GM23338 (cell line): Measurements from ENCODE around the gene PRR19. TPM values are rescaled to one million over a fixed set of nuclear protein-coding genes. Genes with fewer than 3 reads are reported as not detected.

Experiments used
- ATAC-seq: fragments of 200-7000 bp; cut with Tn5 transposase; 3 replicates; pipeline ENCODE4 v1.9.1; 2020
- DNase-seq: peaks from one replicate; pipeline ENCODE4 v3.0.0-alpha.2; 2015; ENCODE audit warnings: low spot score
- H2AFZ ChIP-seq: fragments of 200-600 bp; sonication (generic); 2 replicates; pipeline ENCODE4 v1.8.0; 2016; ENCODE audit warnings: antibody characterized with exemption, mild to moderate bottlenecking, moderate library complexity
- H3F3A ChIP-seq: fragments of 200-600 bp; sonication (generic); replicated peaks from 2 replicates; pipeline ENCODE4 v1.8.0; 2017; ENCODE audit warnings: antibody characterized with exemption, mixed run types, low read depth
- H3K27ac ChIP-seq: fragments of 200-600 bp; sonication (generic); 2 replicates; pipeline ENCODE4 v1.6.1; 2016; ENCODE audit warnings: low read depth
- H3K27me3 ChIP-seq: fragments of 200-600 bp; sonication (generic); 2 replicates; pipeline ENCODE4 v1.8.0; 2016; ENCODE audit warnings: mild to moderate bottlenecking, mixed run types, moderate library complexity; ENCODE audit not compliant: insufficient read depth
- H3K36me3 ChIP-seq: fragments of 200-600 bp; sonication (generic); 2 replicates; pipeline ENCODE4 v1.8.0; 2016; ENCODE audit warnings: mild to moderate bottlenecking; ENCODE audit not compliant: insufficient read depth
- H3K4me1 ChIP-seq: fragments of 200-600 bp; sonication (generic); 2 replicates; pipeline ENCODE4 v1.8.0; 2016; ENCODE audit warnings: mild to moderate bottlenecking, moderate library complexity; ENCODE audit not compliant: insufficient read depth
- H3K4me2 ChIP-seq: fragments of 200-600 bp; sonication (generic); 2 replicates; pipeline ENCODE4 v1.7.1; 2017; ENCODE audit warnings: mixed run types
- H3K4me3 ChIP-seq: fragments of 200-600 bp; sonication (generic); 2 replicates; pipeline ENCODE4 v1.6.1; 2016; ENCODE audit warnings: mixed run types
- H3K79me2 ChIP-seq: fragments of 200-600 bp; sonication (generic); replicated peaks from 2 replicates; pipeline ENCODE4 v1.8.0; 2017; ENCODE audit warnings: mild to moderate bottlenecking; ENCODE audit not compliant: insufficient read depth
- H3K9me2 ChIP-seq: fragments of 200-600 bp; sonication (generic); 2 replicates; pipeline ENCODE4 v1.8.0; 2017; ENCODE audit not compliant: insufficient read depth
- H4K20me1 ChIP-seq: fragments of 200-600 bp; sonication (generic); replicated peaks from 2 replicates; pipeline ENCODE4 v1.8.0; 2017; ENCODE audit warnings: mild to moderate bottlenecking; ENCODE audit not compliant: insufficient read depth
- H3K27ac Mint-ChIP-seq: 2 replicates; pipeline ENCODE4 v1.8.0; 2020; ENCODE audit warnings: inconsistent platforms, mild to moderate bottlenecking, moderate library complexity, mixed read lengths
- H3K27me3 Mint-ChIP-seq: 3 replicates; pipeline ENCODE4 v1.8.0; 2022; ENCODE audit warnings: low read depth, mild to moderate bottlenecking, moderate library complexity, mixed read lengths, inconsistent platforms; ENCODE audit not compliant: insufficient read depth, poor library complexity
- H3K36me3 Mint-ChIP-seq: 3 replicates; pipeline ENCODE4 v1.8.0; 2021; ENCODE audit warnings: low read depth, mild to moderate bottlenecking, inconsistent platforms, moderate library complexity, mixed read lengths
- H3K4me1 Mint-ChIP-seq: 3 replicates; pipeline ENCODE4 v1.8.0; 2020; ENCODE audit warnings: mild to moderate bottlenecking, inconsistent platforms, mixed read lengths
- H3K4me3 Mint-ChIP-seq: 3 replicates; pipeline ENCODE4 v1.8.0; 2021; ENCODE audit warnings: moderate library complexity, mild to moderate bottlenecking, inconsistent platforms, mixed read lengths
- H3K9me3 Mint-ChIP-seq: 3 replicates; pipeline ENCODE4 v1.8.0; 2020; ENCODE audit warnings: moderate library complexity, mild to moderate bottlenecking, inconsistent platforms, mixed read lengths
- CTCF ChIP-seq, 2 experiments: fragments of 200-600 bp in 1 of 2; sonication (generic) in 1 of 2; conservative IDR thresholded peaks; 2 replicates each; pipeline versions ENCODE4 v1.5.1 to v1.6.1; 2016 to 2017; ENCODE audit warnings: antibody characterized with exemption in 2 of 2, low read depth in 2 of 2, mild to moderate bottlenecking in 2 of 2, moderate library complexity in 1 of 2
- EZH2phosphoT487 ChIP-seq: fragments of 200-600 bp; sonication (generic); IDR thresholded peaks from one replicate; pipeline ENCODE4 v1.8.1; 2018; ENCODE audit warnings: antibody characterized with exemption; ENCODE audit not compliant: unreplicated experiment
- JUNB ChIP-seq: IDR thresholded peaks from one replicate; pipeline ENCODE4 v1.6.1; 2016; ENCODE audit warnings: antibody characterized with exemption; ENCODE audit not compliant: unreplicated experiment
- ZNF114 ChIP-seq: fragments of 250-450 bp; sonication (Bioruptor Pico); IDR thresholded peaks from 2 replicates; pipeline ENCODE4 v1.5.0; 2020; ENCODE audit warnings: mild to moderate bottlenecking, moderate library complexity
- ZNF462 ChIP-seq: fragments of 250-450 bp; sonication (Bioruptor Pico); IDR thresholded peaks from 2 replicates; pipeline ENCODE4 v1.5.0; 2020; ENCODE audit warnings: mild to moderate bottlenecking, moderate library complexity
- polyA plus RNA-seq: library from polyadenylated mRNA; unstranded; fragments of >200 nt; fragmentation: Nextera tagmentation; extraction: Ambion mirVana; gene quantifications from 2 replicates; pipeline ENCODE4 v1.2.1, GENCODE V29; 2016
- total RNA-seq: library from RNA; depleted of rRNA; stranded (reverse); fragments of >200 nt; shearing (Covaris generic); gene quantifications from 2 replicates; pipeline ENCODE4 v1.2.3, GENCODE V29; 2014

PRR19 gene
- total and polyA plus RNA-seq, 2 experiments from 2014 or later = 3.6 to 4.1 TPM

- TF ChIP-seq ZNF462 (CRISPR knock-in tag) (no peak), JUNB (no peak), ZNF114 (no peak), CTCF (conservative IDR thresholded peaks at IDR 0.05; ENCODE audit: low read depth in 2 of 2) (no peak), EZH2phosphoT487 (no peak)
Observed at GRCh38 chr19:42287827-42288107, 14.2 kb upstream of the PRR19 start (continued).

- ATAC-seq (no peak), DNase-seq (no peak)
- Mint-ChIP-seq H3K36me3 (peaks cover 26% of the 10 kb centered on the region), H3K4me1 (peaks cover 29% of the 10 kb centered on the region), H3K4me3 (no peak overlapping the region), H3K27me3 (peaks cover 15% of the 10 kb centered on the region), H3K27ac (no peak overlapping the region), H3K9me3 (no peaks in the 10 kb centered on the region)
- peaks cover 8% of the 10 kb centered on the region; the same call in 1 of the 2 replicates for H3F3A ChIP-seq
- peaks cover 16% of the 10 kb centered on the region for H3K79me2 ChIP-seq
- H3K27ac ChIP-seq = no peak overlapping the region
- peaks cover 6% of the 10 kb centered on the region; the same call in 1 of the 2 replicates for H3K4me1 ChIP-seq
- TF ChIP-seq ZNF462 (CRISPR knock-in tag) (no peak), ZNF114 (no peak)
- H3K27me3 ChIP-seq = no peaks in the 10 kb centered on the region
- H3K4me2 ChIP-seq = no peak overlapping the region
- peaks cover 4% of the 10 kb centered on the region; the same call in 1 of the 2 replicates for H3K36me3 ChIP-seq
- no peak overlapping the region for H3K4me3 ChIP-seq
- H2AFZ ChIP-seq = no peak overlapping the region
- no peaks in the 10 kb centered on the region for H3K9me2 ChIP-seq
- H4K20me1 ChIP-seq = peaks cover 4% of the 10 kb centered on the region; the same call in 1 of the 2 replicates
Observed at GRCh38 chr19:42288387-42288786, 13.5 kb upstream of the PRR19 start.
